Esophagus squamous epithelium (tissue), 4 donors: Measurements from ENCODE around the gene DOCK1.

Experiments
- POLR2A ChIP-seq, 4 donors: fragments of 450-650 bp; IDR thresholded peaks; one replicate each; pipeline ENCODE4 v1.6.1; 2017; ENCODE audit warnings: antibody characterized with exemption in 4 of 4, mild to moderate bottlenecking in 4 of 4, moderate library complexity in 3 of 4
- TF ChIP-seq, protein P1 (sequence below), 6 experiments: fragments of 450-650 bp in 4 of 6; fragments of 200-600 bp in 2 of 6; sonication (generic) in 2 of 6; IDR thresholded peaks; one replicate each; pipeline ENCODE4 v1.5.1; 2016 to 2019; ENCODE audit warnings: antibody characterized with exemption in 6 of 6, mild to moderate bottlenecking in 4 of 6, moderate library complexity in 4 of 6

DNA sequence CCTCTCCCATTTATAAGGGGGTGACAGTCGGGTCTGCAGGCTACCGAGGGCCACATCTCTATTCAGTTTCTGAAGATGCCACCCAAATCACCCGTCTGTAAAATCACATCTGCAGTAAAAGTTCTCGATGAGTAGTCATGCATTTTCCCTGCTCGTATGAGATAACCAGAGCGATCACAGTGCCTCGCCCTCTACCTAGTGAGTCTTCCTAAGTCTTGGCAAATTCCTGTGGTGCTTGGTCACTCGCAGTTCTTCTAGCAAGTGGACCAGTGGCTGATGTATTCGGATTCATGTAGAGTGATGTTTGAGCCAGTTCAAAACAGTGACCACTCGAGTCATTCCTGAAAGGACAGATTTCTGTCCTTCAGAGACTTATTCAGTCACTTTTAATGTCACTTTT is 246.3 kb downstream of the DOCK1 start:
- TF ChIP-seq, protein P1, sequence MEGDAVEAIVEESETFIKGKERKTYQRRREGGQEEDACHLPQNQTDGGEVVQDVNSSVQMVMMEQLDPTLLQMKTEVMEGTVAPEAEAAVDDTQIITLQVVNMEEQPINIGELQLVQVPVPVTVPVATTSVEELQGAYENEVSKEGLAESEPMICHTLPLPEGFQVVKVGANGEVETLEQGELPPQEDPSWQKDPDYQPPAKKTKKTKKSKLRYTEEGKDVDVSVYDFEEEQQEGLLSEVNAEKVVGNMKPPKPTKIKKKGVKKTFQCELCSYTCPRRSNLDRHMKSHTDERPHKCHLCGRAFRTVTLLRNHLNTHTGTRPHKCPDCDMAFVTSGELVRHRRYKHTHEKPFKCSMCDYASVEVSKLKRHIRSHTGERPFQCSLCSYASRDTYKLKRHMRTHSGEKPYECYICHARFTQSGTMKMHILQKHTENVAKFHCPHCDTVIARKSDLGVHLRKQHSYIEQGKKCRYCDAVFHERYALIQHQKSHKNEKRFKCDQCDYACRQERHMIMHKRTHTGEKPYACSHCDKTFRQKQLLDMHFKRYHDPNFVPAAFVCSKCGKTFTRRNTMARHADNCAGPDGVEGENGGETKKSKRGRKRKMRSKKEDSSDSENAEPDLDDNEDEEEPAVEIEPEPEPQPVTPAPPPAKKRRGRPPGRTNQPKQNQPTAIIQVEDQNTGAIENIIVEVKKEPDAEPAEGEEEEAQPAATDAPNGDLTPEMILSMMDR (IDR thresholded peaks at IDR 0.05) = no peak
- no peak for TF ChIP-seq POLR2A (IDR thresholded peaks at IDR 0.05)
